Measurements from ENCODE around the gene MVB12B. TPM values are rescaled to one million over a fixed set of nuclear protein-coding genes. Genes with fewer than 3 reads are reported as not detected.

Gene MVB12B
- total and polyA plus RNA-seq, 2 of the 8 experiments (the other 6 are each of a cell fraction or from before 2014, with no cell fraction given) = 2.6 to 5.0 TPM

GRCh38 chr9:126390923-126391322 is 64.3 kb downstream of the MVB12B start (continued):
- TF ChIP-seq CHD7 (IDR thresholded peaks at IDR 0.05; ENCODE audit: insufficient replicate concordance, low read length) (no peak), SAP30 (IDR thresholded peaks at IDR 0.05; ENCODE audit: insufficient read depth, insufficient replicate concordance, low read length) (no peak), SP1 (IDR thresholded peaks at IDR 0.05; ENCODE audit: low read depth, low read length) (no peak), RNF2 (IDR thresholded peaks at IDR 0.05; ENCODE audit: borderline replicate concordance, low read depth, low read length, missing control alignments, poor library complexity, severe bottlenecking) (no peak), EGR1 (IDR thresholded peaks at IDR 0.05; ENCODE audit: borderline replicate concordance, low read depth, low read length) (no peak), MAFK (IDR thresholded peaks at IDR 0.05; ENCODE audit: low read depth, low read length) (no peak), CBX5 (IDR thresholded peaks at IDR 0.05; ENCODE audit: low read depth, low read length) (no peak), KDM4A (IDR thresholded peaks at IDR 0.05; ENCODE audit: low read depth, low read length, severe bottlenecking) (no peak), POLR2A (IDR thresholded peaks at IDR 0.05; ENCODE audit: control extremely low read depth in 1 of 2, low read depth in 2 of 2, low read length in 2 of 2) (no peak)
